Parathyroid adenoma (tissue), 2 donors: Measurements from ENCODE around the gene ETS1.

Experiments used
- H2AFZ ChIP-seq: fragments of 300-600 bp; sonication (generic); one replicate; pipeline ENCODE4 v1.7.0; 2017; ENCODE audit warnings: antibody characterized with exemption, mild to moderate bottlenecking
- H3K27ac ChIP-seq: fragments of 300-600 bp; sonication (generic); one replicate; pipeline ENCODE4 v1.7.0; 2017
- H3K27me3 ChIP-seq: fragments of 300-600 bp; sonication (generic); one replicate; pipeline ENCODE4 v1.7.0; 2017; ENCODE audit warnings: low read length; ENCODE audit not compliant: control insufficient read depth, insufficient read depth
- H3K36me3 ChIP-seq: fragments of 300-600 bp; sonication (generic); one replicate; pipeline ENCODE4 v1.7.0; 2017; ENCODE audit warnings: low read length; ENCODE audit not compliant: control insufficient read depth, insufficient read depth
- H3K4me1 ChIP-seq: fragments of 300-600 bp; sonication (generic); one replicate; pipeline ENCODE4 v1.7.0; 2017; ENCODE audit warnings: control low read depth
- H3K4me2 ChIP-seq: fragments of 300-600 bp; sonication (generic); one replicate; pipeline ENCODE4 v1.7.0; 2017; ENCODE audit warnings: low read length
- H3K4me3 ChIP-seq: fragments of 300-600 bp; sonication (generic); one replicate; pipeline ENCODE4 v1.7.0; 2017; ENCODE audit warnings: low read depth, low read length
- H3K79me2 ChIP-seq: fragments of 300-600 bp; sonication (generic); one replicate; pipeline ENCODE4 v1.7.0; 2017; ENCODE audit warnings: control low read depth
- H3K9ac ChIP-seq: fragments of 300-600 bp; sonication (generic); one replicate; pipeline ENCODE4 v1.7.0; 2017; ENCODE audit warnings: mild to moderate bottlenecking
- H3K9me3 ChIP-seq: fragments of 300-600 bp; sonication (generic); one replicate; pipeline ENCODE4 v1.7.0; 2017; ENCODE audit warnings: low read length; ENCODE audit not compliant: control insufficient read depth
- CTCF ChIP-seq: fragments of 300-600 bp; sonication (generic); IDR thresholded peaks from one replicate; pipeline ENCODE4 v1.7.0; 2017; ENCODE audit warnings: antibody characterized with exemption, mild to moderate bottlenecking
- donor health status: primary hyperparathyroidism.

ETS1 gene

GRCh38 chr11:128463371-128463829, 124.0 kb downstream of the ETS1 start:
- Histone ChIP-seq H3K79me2 (no peaks in the 10 kb centered on the region), H3K9ac (no peak overlapping the region), H3K4me2 (no peak overlapping the region), H2AFZ (no peak overlapping the region), H3K9me3 (no peaks in the 10 kb centered on the region), H3K4me1 (no peaks in the 10 kb centered on the region), H3K27me3 (no peaks in the 10 kb centered on the region), H3K36me3 (no peaks in the 10 kb centered on the region), H3K27ac (peak overlapping the region; percentile 37), H3K4me3 (no peak overlapping the region)
- TF ChIP-seq CTCF: no peak

DNA sequence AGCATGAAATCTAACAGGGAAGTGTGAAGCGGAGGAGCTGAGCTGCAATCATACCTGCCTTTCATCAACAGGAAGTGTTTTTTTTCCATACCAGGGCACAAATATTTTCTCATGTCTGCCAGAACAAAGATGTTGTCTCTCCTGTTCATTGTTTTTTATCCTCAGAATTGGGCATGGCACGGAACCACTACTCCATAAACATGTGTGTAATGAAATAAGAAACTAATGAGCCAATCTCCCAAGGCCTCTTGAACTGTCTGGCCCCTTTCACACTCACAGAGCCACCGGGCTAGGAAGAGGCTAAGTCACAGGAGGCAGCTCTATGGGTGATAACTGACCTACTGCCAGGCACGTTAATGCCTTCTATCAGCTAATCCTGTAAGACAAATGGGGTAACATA, 124.4 kb downstream of the ETS1 start:
- Histone ChIP-seq H3K36me3 (no peaks in the 10 kb centered on the region), H3K4me3 (no peak overlapping the region), H3K4me1 (no peaks in the 10 kb centered on the region), H3K27ac (no peak overlapping the region), H3K9ac (no peak overlapping the region), H3K9me3 (no peaks in the 10 kb centered on the region), H2AFZ (no peak overlapping the region), H3K27me3 (no peaks in the 10 kb centered on the region), H3K79me2 (no peaks in the 10 kb centered on the region), H3K4me2 (no peak overlapping the region)
- TF ChIP-seq CTCF: no peak

- no peak for TF ChIP-seq CTCF
- no peak overlapping the region for H3K4me3 ChIP-seq
- no peaks in the 10 kb centered on the region for H3K36me3 ChIP-seq
- H3K27me3 ChIP-seq: no peaks in the 10 kb centered on the region
- H3K79me2 ChIP-seq: no peaks in the 10 kb centered on the region
- H2AFZ ChIP-seq: no peak overlapping the region
- no peaks in the 10 kb centered on the region for H3K9me3 ChIP-seq
- H3K4me2 ChIP-seq: no peak overlapping the region
- H3K9ac ChIP-seq: no peak overlapping the region
- no peaks in the 10 kb centered on the region for H3K4me1 ChIP-seq
- H3K27ac ChIP-seq: no peak overlapping the region
These were observed 125.2 kb downstream of the ETS1 start for GRCh38 chr11:128462189-128462588.

DNA sequence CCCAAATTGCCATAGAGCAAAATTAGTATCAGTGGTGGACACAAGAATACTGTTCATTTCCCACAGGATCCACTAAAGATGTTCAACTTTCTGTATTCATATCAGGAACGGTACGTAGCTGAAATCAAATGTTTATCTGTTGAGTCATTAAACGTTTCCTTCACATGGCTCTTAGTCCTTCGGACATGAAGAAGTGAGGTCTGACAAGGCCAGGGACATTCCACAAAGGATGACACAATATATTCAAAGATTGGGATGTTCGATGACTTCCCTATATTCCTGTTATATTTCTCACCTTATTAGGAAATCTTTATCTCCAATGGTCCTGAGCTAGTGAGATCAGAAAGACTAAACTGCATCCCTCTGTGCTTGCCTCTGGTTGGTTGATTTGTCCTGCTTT, 129.0 kb downstream of the ETS1 start:
- no peaks in the 10 kb centered on the region for H3K27me3 ChIP-seq
- no peak for TF ChIP-seq CTCF

GRCh38 chr11:128457874-128458273, 129.5 kb downstream of the ETS1 start:
- Histone ChIP-seq H3K4me3 (no peak overlapping the region), H3K79me2 (no peaks in the 10 kb centered on the region), H3K27ac (no peak overlapping the region), H3K9me3 (no peaks in the 10 kb centered on the region), H3K9ac (no peak overlapping the region), H3K4me2 (no peak overlapping the region), H3K4me1 (no peaks in the 10 kb centered on the region), H3K27me3 (no peaks in the 10 kb centered on the region), H3K36me3 (no peaks in the 10 kb centered on the region), H2AFZ (no peak overlapping the region)
- TF ChIP-seq CTCF: no peak

More for the DNA sequence above, 129.0 kb downstream of the ETS1 start:
- H3K9ac ChIP-seq: no peak overlapping the region
- H3K27ac ChIP-seq: no peak overlapping the region
- H3K4me2 ChIP-seq: no peak overlapping the region
- no peaks in the 10 kb centered on the region for H3K4me1 ChIP-seq
- no peaks in the 10 kb centered on the region for H3K36me3 ChIP-seq
- no peaks in the 10 kb centered on the region for H3K9me3 ChIP-seq
- no peaks in the 10 kb centered on the region for H3K79me2 ChIP-seq
- no peak overlapping the region for H2AFZ ChIP-seq
- no peak overlapping the region for H3K4me3 ChIP-seq
